K562 (cell line): ENCODE results near the gene GNB2. TPM values are rescaled to one million over a fixed set of nuclear protein-coding genes. Genes with fewer than 3 reads are reported as not detected.

Experiments
- ARHGAP35 ChIP-seq: fragments of 450-650 bp; IDR thresholded peaks from 2 replicates; pipeline ENCODE4 v1.6.1; 2018; ENCODE audit not compliant: partially characterized antibody
- BMI1 ChIP-seq: fragments of 150-350 bp; IDR thresholded peaks from 2 replicates; pipeline ENCODE4 v1.6.1; 2014; ENCODE audit warnings: low read length
- CBFB ChIP-seq: sonication (generic); formaldehyde crosslinking; IDR thresholded peaks from 2 replicates; pipeline ENCODE4 v1.4.0; 2020; ENCODE audit warnings: mild to moderate bottlenecking, missing genetic modification reagents
- CHCHD3 ChIP-seq: fragments of 250-450 bp; sonication (Bioruptor Pico); IDR thresholded peaks from 2 replicates; pipeline ENCODE4 v2.1.2; 2022; ENCODE audit warnings: mild to moderate bottlenecking
- GMEB1 ChIP-seq: fragments of 250-450 bp; sonication (Bioruptor Pico); IDR thresholded peaks from 2 replicates; pipeline ENCODE4 v1.4.0; 2020; ENCODE audit warnings: mild to moderate bottlenecking
- HMG20A ChIP-seq: fragments of 450-650 bp; formaldehyde crosslinking; conservative IDR thresholded peaks from 2 replicates; pipeline ENCODE4 v1.4.0; 2020; ENCODE audit warnings: mild to moderate bottlenecking, mixed read lengths
- MCM7 ChIP-seq, 2 experiments: fragments of 450-650 bp; IDR thresholded peaks; 2 replicates each; pipeline ENCODE4 v1.6.1; 2016 to 2018
- MIER1 ChIP-seq: fragments of 450-650 bp; IDR thresholded peaks from 2 replicates; pipeline ENCODE4 v1.6.1; 2016; ENCODE audit warnings: antibody characterized with exemption, mild to moderate bottlenecking, low read depth
- MYC ChIP-seq, 2 experiments: fragments of 250-450 bp in 1 of 2; sonication (Bioruptor Pico) in 1 of 2; IDR thresholded peaks; 2 replicates each; pipeline versions ENCODE4 v1.5.1 to v1.6.1; 2012 to 2021; ENCODE audit warnings: low read depth in 2 of 2, borderline replicate concordance in 1 of 2, improper control_type of control experiment in 1 of 2, low read length in 1 of 2, mild to moderate bottlenecking in 1 of 2, moderate library complexity in 1 of 2
- MYNN ChIP-seq, 2 experiments: sonication (generic); formaldehyde crosslinking in 1 of 2; IDR thresholded peaks; 2 replicates each; pipeline versions ENCODE4 v1.5.0 to v1.6.1; 2016 to 2020; ENCODE audit warnings: antibody characterized with exemption in 1 of 2, missing genetic modification reagents in 1 of 2
- PHF8 ChIP-seq: fragments of 200-600 bp; sonication (generic); IDR thresholded peaks from 2 replicates; pipeline ENCODE4 v1.6.1; 2012; ENCODE audit warnings: mixed run types, mild to moderate bottlenecking, inconsistent platforms, low read length, moderate library complexity, borderline replicate concordance
- RBM39 ChIP-seq: fragments of 200-400 bp; formaldehyde crosslinking; optimal IDR thresholded peaks from 2 replicates; pipeline ENCODE3; 2018; ENCODE audit warnings: low read depth, low read length
- ZKSCAN8 ChIP-seq: fragments of 200-800 bp; sonication (Bioruptor generic); IDR thresholded peaks from 2 replicates; pipeline ENCODE4 v1.6.1; 2016; ENCODE audit warnings: missing genetic modification characterization, missing compliant biosample characterization
- ZNF717 ChIP-seq: fragments of 250-450 bp; sonication (Bioruptor Pico); IDR thresholded peaks from 2 replicates; pipeline ENCODE4 v1.5.0; 2021
- polyA plus RNA-seq, 8 experiments: library from polyadenylated mRNA; depleted of rRNA in 4 of 8; stranded (reverse) in 5 of 8; unstranded in 3 of 8; fragments of >200 nt; fragmentation: Nextera tagmentation in 2 of 8; fragmentation: Illumina TruSeq in 1 of 8; extraction: Ambion mirVana in 2 of 8; extraction: Trizol in 1 of 8; gene quantifications; 2 replicates each; pipeline versions ENCODE4 v1.2.1 to v1.2.3, GENCODE V29; 2011 to 2014; ENCODE audit warnings: inconsistent platforms in 1 of 8, missing spikeins in 1 of 8
- total RNA-seq, 7 experiments: library from RNA; depleted of rRNA in 6 of 7; stranded (reverse); fragments of >200 nt in 6 of 7; fragmentation: Illumina TruSeq in 2 of 7; extraction: Trizol in 2 of 7; gene quantifications; 2 replicates each; pipeline versions ENCODE4 v1.2.1 to v1.2.3, GENCODE V29; 2011 to 2021; ENCODE audit warnings: low replicate concordance in 1 of 7
- TF ChIP-seq, protein P1 (sequence below): sonication (generic); IDR thresholded peaks from 2 replicates; pipeline ENCODE4 v1.6.1; 2016
- TF ChIP-seq, protein P2 (sequence below), 2 experiments: fragments of 450-650 bp; IDR thresholded peaks; 2 replicates each; pipeline ENCODE4 v1.6.1; 2018; ENCODE audit warnings: mild to moderate bottlenecking in 2 of 2, low read depth in 1 of 2; ENCODE audit not compliant: partially characterized antibody in 2 of 2
- TF ChIP-seq, protein P3 (sequence below): fragments of 450-650 bp; formaldehyde crosslinking; IDR thresholded peaks from 2 replicates; pipeline ENCODE4 v1.4.0; 2022; ENCODE audit warnings: mild to moderate bottlenecking, moderate library complexity
- TF ChIP-seq, protein P4 (sequence below), 2 experiments: fragments of 250-450 bp in 1 of 2; fragments of 450-650 bp in 1 of 2; sonication (Bioruptor Pico) in 1 of 2; IDR thresholded peaks; 2 replicates each; pipeline versions ENCODE4 v1.6.1 to v1.8.0; 2016 to 2021; ENCODE audit warnings: mild to moderate bottlenecking in 2 of 2, moderate library complexity in 2 of 2, missing compliant biosample characterization in 1 of 2, missing genetic modification characterization in 1 of 2

GNB2 gene
- total and polyA plus RNA-seq, 9 of the 15 experiments (the other 6 are each of a cell fraction or from before 2014, with no cell fraction given): 0.65 to 320 (median 104) TPM

DNA sequence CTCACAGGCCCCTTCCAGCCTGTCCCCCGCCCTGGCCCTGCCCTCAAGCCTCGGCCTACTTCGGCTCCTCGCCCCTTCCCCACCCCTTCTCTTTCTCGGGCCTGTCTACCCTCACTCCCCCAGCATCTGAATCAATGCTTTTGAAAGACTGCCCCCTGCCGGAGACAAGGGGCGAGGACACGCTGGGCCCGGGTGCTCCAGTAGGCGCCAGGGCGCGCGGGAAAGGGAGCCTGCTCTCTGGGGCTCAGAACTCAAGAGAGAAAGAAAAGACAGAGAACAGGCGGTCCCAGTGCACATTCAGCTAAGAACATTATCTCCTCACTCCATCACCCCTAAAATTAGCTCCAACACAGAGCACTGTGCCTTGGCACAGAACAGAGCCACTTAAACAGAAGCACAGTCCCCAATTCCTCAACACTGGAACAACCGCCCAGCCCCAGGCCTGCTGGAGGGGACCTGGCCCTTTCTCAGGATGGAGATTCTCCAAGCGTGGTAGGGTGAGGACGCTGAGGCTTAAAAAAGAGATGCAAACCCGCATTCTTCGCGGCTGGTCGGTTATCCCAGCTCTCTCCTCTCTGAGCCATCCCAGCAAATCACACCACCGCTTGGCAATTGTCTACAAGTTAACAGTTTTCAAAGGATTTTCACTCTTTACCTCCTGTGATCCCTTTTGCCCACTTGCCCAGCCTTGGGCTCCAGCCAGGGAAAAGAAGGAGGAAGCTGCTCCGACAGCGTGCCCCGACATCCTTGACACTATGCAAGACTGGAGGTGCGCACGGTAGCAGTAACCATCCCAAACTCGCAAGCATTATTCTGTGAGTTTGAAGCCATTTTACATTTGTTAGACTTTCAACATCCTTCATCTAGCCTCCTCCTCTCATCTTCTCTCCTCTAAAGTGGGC is 18.4 kb downstream of the GNB2 start (continued):
- TF ChIP-seq GMEB1 (CRISPR knock-in tag) (no peak), MIER1 (no peak), ARHGAP35 (no peak), CHCHD3 (CRISPR knock-in tag) (no peak), CBFB (CRISPR knock-in tag) (no peak), ZNF717 (CRISPR knock-in tag) (no peak), ZKSCAN8 (CRISPR knock-in tag) (no peak), PHF8 (no peak), BMI1 (no peak), MYNN (IDR thresholded peaks at IDR 0.05) (peak; percentile 38; the same call in 1 of the 2 replicates), MYNN (CRISPR knock-in tag; IDR thresholded peaks at IDR 0.05) (no peak), MCM7 (IDR thresholded peaks at IDR 0.05) (no peak), MYC (IDR thresholded peaks at IDR 0.05; ENCODE audit: low read depth, low read length) (peak; percentile 78), MYC (CRISPR knock-in tag; IDR thresholded peaks at IDR 0.05; ENCODE audit: borderline replicate concordance, low read depth) (no peak), HMG20A (CRISPR knock-in tag) (no peak), RBM39 (no peak)
- TF ChIP-seq, protein P1, sequence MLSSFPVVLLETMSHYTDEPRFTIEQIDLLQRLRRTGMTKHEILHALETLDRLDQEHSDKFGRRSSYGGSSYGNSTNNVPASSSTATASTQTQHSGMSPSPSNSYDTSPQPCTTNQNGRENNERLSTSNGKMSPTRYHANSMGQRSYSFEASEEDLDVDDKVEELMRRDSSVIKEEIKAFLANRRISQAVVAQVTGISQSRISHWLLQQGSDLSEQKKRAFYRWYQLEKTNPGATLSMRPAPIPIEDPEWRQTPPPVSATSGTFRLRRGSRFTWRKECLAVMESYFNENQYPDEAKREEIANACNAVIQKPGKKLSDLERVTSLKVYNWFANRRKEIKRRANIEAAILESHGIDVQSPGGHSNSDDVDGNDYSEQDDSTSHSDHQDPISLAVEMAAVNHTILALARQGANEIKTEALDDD: no peak
- TF ChIP-seq, protein P2, sequence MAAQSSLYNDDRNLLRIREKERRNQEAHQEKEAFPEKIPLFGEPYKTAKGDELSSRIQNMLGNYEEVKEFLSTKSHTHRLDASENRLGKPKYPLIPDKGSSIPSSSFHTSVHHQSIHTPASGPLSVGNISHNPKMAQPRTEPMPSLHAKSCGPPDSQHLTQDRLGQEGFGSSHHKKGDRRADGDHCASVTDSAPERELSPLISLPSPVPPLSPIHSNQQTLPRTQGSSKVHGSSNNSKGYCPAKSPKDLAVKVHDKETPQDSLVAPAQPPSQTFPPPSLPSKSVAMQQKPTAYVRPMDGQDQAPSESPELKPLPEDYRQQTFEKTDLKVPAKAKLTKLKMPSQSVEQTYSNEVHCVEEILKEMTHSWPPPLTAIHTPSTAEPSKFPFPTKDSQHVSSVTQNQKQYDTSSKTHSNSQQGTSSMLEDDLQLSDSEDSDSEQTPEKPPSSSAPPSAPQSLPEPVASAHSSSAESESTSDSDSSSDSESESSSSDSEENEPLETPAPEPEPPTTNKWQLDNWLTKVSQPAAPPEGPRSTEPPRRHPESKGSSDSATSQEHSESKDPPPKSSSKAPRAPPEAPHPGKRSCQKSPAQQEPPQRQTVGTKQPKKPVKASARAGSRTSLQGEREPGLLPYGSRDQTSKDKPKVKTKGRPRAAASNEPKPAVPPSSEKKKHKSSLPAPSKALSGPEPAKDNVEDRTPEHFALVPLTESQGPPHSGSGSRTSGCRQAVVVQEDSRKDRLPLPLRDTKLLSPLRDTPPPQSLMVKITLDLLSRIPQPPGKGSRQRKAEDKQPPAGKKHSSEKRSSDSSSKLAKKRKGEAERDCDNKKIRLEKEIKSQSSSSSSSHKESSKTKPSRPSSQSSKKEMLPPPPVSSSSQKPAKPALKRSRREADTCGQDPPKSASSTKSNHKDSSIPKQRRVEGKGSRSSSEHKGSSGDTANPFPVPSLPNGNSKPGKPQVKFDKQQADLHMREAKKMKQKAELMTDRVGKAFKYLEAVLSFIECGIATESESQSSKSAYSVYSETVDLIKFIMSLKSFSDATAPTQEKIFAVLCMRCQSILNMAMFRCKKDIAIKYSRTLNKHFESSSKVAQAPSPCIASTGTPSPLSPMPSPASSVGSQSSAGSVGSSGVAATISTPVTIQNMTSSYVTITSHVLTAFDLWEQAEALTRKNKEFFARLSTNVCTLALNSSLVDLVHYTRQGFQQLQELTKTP (IDR thresholded peaks at IDR 0.05; ENCODE audit: low read depth in 1 of 2, partially characterized antibody in 2 of 2): no peak
- TF ChIP-seq, protein P3, sequence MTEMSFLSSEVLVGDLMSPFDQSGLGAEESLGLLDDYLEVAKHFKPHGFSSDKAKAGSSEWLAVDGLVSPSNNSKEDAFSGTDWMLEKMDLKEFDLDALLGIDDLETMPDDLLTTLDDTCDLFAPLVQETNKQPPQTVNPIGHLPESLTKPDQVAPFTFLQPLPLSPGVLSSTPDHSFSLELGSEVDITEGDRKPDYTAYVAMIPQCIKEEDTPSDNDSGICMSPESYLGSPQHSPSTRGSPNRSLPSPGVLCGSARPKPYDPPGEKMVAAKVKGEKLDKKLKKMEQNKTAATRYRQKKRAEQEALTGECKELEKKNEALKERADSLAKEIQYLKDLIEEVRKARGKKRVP (CRISPR knock-in tag): no peak
- TF ChIP-seq, protein P4, sequence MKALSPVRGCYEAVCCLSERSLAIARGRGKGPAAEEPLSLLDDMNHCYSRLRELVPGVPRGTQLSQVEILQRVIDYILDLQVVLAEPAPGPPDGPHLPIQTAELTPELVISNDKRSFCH (CRISPR knock-in tag; IDR thresholded peaks at IDR 0.05): no peak
- TF ChIP-seq, protein P4 (tag; IDR thresholded peaks at IDR 0.05): no peak
